ENCODE measurements around the gene RNF182.

DNA sequence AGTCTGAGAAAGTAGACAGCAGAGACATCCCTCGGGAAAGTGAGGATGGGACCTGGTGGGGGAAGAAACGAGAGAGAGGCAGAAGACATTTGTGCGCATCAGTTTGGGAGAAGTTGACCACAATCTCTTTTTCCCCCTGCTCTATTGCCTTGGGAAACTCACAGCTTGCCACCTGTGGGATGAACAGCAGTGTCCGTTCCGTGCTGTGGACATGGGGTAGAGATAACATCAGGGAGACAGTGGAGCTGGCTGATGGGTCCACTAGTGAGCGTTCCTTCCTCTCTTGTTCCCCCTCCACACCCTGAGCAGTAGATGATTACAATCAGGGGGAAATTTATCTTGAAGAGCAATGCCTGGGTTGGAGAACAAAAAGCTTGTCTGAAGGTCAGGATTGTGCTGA is 21.8 kb upstream of the RNF182 start:
- TF ChIP-seq, protein P1, sequence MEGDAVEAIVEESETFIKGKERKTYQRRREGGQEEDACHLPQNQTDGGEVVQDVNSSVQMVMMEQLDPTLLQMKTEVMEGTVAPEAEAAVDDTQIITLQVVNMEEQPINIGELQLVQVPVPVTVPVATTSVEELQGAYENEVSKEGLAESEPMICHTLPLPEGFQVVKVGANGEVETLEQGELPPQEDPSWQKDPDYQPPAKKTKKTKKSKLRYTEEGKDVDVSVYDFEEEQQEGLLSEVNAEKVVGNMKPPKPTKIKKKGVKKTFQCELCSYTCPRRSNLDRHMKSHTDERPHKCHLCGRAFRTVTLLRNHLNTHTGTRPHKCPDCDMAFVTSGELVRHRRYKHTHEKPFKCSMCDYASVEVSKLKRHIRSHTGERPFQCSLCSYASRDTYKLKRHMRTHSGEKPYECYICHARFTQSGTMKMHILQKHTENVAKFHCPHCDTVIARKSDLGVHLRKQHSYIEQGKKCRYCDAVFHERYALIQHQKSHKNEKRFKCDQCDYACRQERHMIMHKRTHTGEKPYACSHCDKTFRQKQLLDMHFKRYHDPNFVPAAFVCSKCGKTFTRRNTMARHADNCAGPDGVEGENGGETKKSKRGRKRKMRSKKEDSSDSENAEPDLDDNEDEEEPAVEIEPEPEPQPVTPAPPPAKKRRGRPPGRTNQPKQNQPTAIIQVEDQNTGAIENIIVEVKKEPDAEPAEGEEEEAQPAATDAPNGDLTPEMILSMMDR (IDR thresholded peaks at IDR 0.05) = no peak
- no peak for TF ChIP-seq EP300 (IDR thresholded peaks at IDR 0.05; ENCODE audit: borderline replicate concordance in 1 of 2, low read depth in 1 of 2, low read length in 1 of 2)
- no peak for TF ChIP-seq SMC3 (IDR thresholded peaks at IDR 0.05; ENCODE audit: low read depth, low read length)
- TF ChIP-seq RAD21 (IDR thresholded peaks at IDR 0.05; ENCODE audit: low read length) = no peak
